ENCODE results near the gene HHATL. TPM values are rescaled to one million over a fixed set of nuclear protein-coding genes. Genes with fewer than 3 reads are reported as not detected.

The HHATL gene
- total and polyA plus RNA-seq, 4 donors: 0.39 to 2.7 (median 0.62) TPM

DNA sequence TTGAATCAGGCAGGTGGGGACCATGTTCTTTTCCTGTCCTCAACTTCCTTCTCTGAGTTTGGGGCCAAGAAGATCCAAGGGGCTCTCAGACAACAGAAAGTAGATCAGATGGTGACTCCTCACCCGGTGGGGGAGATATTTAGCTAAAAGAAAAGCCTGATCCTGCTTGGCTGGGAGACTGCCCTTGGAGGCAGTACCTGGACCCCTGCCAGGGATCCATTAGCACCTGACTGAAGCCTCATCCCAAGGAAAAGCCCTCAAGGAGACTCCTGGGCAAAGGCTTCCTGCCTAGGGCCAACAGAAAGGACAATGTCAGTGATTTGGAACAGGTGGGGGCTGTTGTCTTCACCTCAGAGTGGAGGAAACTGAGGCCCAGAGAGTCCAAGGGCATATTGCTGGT lies 33.5 kb upstream of the HHATL start:
- H3K4me1 ChIP-seq (ENCODE audit: control insufficient read depth in 5 of 5, insufficient read depth in 5 of 5, low read length in 5 of 5): peaks cover 0 to 3% (median 0%) of the 10 kb centered on the region in 5 donors
- H3K9me3 ChIP-seq (ENCODE audit: control insufficient read depth in 4 of 4, insufficient read depth in 3 of 4, low read length in 3 of 4): no peaks in the 10 kb centered on the region
- WGBS, 2 donors: 53 to 61% methylated on average over 1 of the region's 1 CpG
- H3K27me3 ChIP-seq (ENCODE audit: control insufficient read depth in 3 of 3, insufficient read depth in 3 of 3, low read length in 2 of 3): no peaks in the 10 kb centered on the region
- H3K9ac ChIP-seq (ENCODE audit: insufficient read depth in 1 of 2, low read length in 2 of 2): no peak overlapping the region
- DNase-seq (no peak), ATAC-seq (ENCODE audit: insufficient read depth, low FRiP score) (no peak)
- H3K4me3 ChIP-seq: no peak overlapping the region
- TF ChIP-seq CTCF (IDR thresholded peaks at IDR 0.05; ENCODE audit: control extremely low read depth, extremely low read depth): no peak
- H3K36me3 ChIP-seq (ENCODE audit: control insufficient read depth in 4 of 4, insufficient read depth in 4 of 4, low read length in 4 of 4): no peaks in the 10 kb centered on the region
- no peak overlapping the region for H3K27ac ChIP-seq (ENCODE audit: low read depth in 1 of 2, low read length in 1 of 2)

DNA sequence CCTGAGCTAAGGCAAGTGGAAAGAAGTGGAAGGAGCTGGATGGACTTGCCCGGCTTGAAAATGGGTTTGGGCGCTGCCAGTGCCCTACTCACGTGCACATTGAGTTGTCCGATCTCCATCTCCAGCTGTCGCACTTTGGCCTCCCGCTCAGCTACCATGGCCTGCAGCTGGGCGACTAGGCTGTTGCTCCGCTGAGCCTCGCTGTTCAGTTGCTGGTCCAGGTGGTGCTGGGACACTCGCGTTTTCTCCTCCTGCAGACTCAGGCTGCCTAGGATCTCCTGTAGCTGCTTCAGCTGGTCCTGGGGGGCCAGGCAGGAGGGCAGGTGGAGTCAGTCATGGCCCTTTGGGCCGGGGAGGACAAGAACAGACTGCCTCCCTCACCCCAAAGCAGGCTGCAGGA lies 33.0 kb upstream of the HHATL start:
- Histone ChIP-seq H3K4me3 (no peak overlapping the region), H3K36me3 (ENCODE audit: control insufficient read depth in 4 of 4, insufficient read depth in 4 of 4, low read length in 4 of 4) (no peaks in the 10 kb centered on the region), H3K9me3 (ENCODE audit: control insufficient read depth in 4 of 4, insufficient read depth in 3 of 4, low read length in 3 of 4) (no peaks in the 10 kb centered on the region), H3K9ac (ENCODE audit: insufficient read depth in 1 of 2, low read length in 2 of 2) (no peak overlapping the region), H3K4me1 (ENCODE audit: control insufficient read depth in 5 of 5, insufficient read depth in 5 of 5, low read length in 5 of 5) (peaks cover 0 to 3% (median 0%) of the 10 kb centered on the region in 5 donors), H3K27ac (ENCODE audit: low read depth in 1 of 2, low read length in 1 of 2) (no peak overlapping the region), H3K27me3 (ENCODE audit: control insufficient read depth in 3 of 3, insufficient read depth in 3 of 3, low read length in 2 of 3) (no peaks in the 10 kb centered on the region)
- no peak for TF ChIP-seq CTCF (IDR thresholded peaks at IDR 0.05; ENCODE audit: control extremely low read depth, extremely low read depth)
- no peak for ATAC-seq (ENCODE audit: insufficient read depth, low FRiP score)
- no peak for DNase-seq
- WGBS, 2 donors: 91 to 94% methylated on average over 12 of the region's 12 CpGs

DNA sequence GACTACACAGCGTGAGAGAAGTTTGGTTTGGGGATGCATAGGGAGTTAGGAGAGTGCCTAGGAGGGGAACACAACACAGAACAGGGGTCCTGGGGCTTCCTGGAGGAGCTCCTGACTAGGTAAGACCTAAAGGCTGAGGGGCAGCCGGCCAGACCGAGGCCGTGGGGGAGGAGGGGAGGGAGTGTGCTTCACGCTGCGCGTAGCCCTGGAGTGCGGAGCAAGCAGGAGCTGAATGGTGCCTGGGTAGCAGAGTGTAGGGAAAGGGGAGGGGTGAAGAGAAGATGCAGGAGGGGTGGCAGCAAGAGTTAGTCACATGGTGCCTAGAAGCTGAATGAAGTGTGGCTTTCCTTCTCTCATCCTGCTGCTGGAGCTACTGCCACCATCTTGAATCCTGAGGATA lies 32.4 kb upstream of the HHATL start:
- no peak for DNase-seq
- Histone ChIP-seq H3K36me3 (ENCODE audit: control insufficient read depth in 4 of 4, insufficient read depth in 4 of 4, low read length in 4 of 4) (no peaks in the 10 kb centered on the region), H3K9ac (ENCODE audit: insufficient read depth in 1 of 2, low read length in 2 of 2) (no peak overlapping the region), H3K27ac (ENCODE audit: low read depth in 1 of 2, low read length in 1 of 2) (no peak overlapping the region), H3K9me3 (ENCODE audit: control insufficient read depth in 4 of 4, insufficient read depth in 3 of 4, low read length in 3 of 4) (no peaks in the 10 kb centered on the region), H3K27me3 (ENCODE audit: control insufficient read depth in 3 of 3, insufficient read depth in 3 of 3, low read length in 2 of 3) (no peaks in the 10 kb centered on the region), H3K4me3 (no peak overlapping the region), H3K4me1 (ENCODE audit: control insufficient read depth in 5 of 5, insufficient read depth in 5 of 5, low read length in 5 of 5) (peaks cover 0 to 3% (median 0%) of the 10 kb centered on the region in 5 donors)
- WGBS, 2 donors: 79 to 86% methylated on average over 8 of the region's 8 CpGs
- no peak for TF ChIP-seq CTCF (IDR thresholded peaks at IDR 0.05; ENCODE audit: control extremely low read depth, extremely low read depth)
- ATAC-seq (ENCODE audit: insufficient read depth, low FRiP score): no peak

DNA sequence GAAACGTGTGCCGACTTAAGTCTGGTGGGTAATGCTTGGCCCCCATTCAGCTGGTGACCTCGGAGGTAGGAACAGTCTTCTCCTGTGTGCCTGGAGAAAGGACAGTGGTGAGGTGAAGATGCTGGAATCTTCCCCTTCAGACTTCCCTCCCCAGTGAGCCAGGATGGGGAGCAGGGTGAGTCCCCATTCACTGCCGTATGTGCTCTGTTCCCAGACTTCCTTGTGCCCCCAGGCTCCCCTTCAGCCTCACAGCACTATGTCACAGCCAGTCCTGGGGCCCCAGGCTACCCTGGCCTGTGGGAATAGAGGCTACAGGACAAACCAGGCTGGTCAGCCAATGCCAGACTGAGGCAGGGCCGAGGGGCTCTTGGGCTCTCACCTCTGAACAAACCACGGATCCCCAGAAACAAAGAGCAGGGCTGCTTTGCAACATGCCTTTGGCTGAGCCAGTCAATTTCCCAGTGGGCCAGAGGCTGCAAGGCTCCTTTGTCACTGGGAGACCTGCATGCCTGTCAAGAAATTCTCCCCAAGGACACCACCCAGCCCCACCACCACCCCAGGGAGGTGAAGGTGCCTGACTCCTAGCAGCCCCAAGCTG lies 31.8 kb upstream of the HHATL start:
- no peak for ATAC-seq (ENCODE audit: insufficient read depth, low FRiP score)
- H3K4me3 ChIP-seq: no peak overlapping the region
- H3K27me3 ChIP-seq (ENCODE audit: control insufficient read depth in 3 of 3, insufficient read depth in 3 of 3, low read length in 2 of 3): no peaks in the 10 kb centered on the region
- peaks cover 0 to 3% (median 0%) of the 10 kb centered on the region in 5 donors for H3K4me1 ChIP-seq (ENCODE audit: control insufficient read depth in 5 of 5, insufficient read depth in 5 of 5, low read length in 5 of 5)
- no peak for DNase-seq
- no peaks in the 10 kb centered on the region for H3K36me3 ChIP-seq (ENCODE audit: control insufficient read depth in 4 of 4, insufficient read depth in 4 of 4, low read length in 4 of 4)
- WGBS, 2 donors: 84 to 90% methylated on average over 6 of the region's 6 CpGs
- TF ChIP-seq CTCF (IDR thresholded peaks at IDR 0.05; ENCODE audit: control extremely low read depth, extremely low read depth): no peak
- no peaks in the 10 kb centered on the region for H3K9me3 ChIP-seq (ENCODE audit: control insufficient read depth in 4 of 4, insufficient read depth in 3 of 4, low read length in 3 of 4)
- H3K9ac ChIP-seq (ENCODE audit: insufficient read depth in 1 of 2, low read length in 2 of 2): no peak overlapping the region
- no peak overlapping the region for H3K27ac ChIP-seq (ENCODE audit: low read depth in 1 of 2, low read length in 1 of 2)
